Esophagus squamous epithelium (tissue), 4 donors: Measurements from ENCODE around the gene RPL18A.
"Not testable (repeated sequence)": the region's sequence is repeated elsewhere in the genome, so short reads cannot be mapped to it uniquely, and the experiment has no call there.

Experiments used
- POLR2A ChIP-seq, 4 donors: fragments of 450-650 bp; IDR thresholded peaks; one replicate each; pipeline ENCODE4 v1.6.1; 2017; ENCODE audit warnings: antibody characterized with exemption in 4 of 4, mild to moderate bottlenecking in 4 of 4, moderate library complexity in 3 of 4
- TF ChIP-seq, protein P1 (sequence below), 6 experiments: fragments of 450-650 bp in 4 of 6; fragments of 200-600 bp in 2 of 6; sonication (generic) in 2 of 6; IDR thresholded peaks; one replicate each; pipeline ENCODE4 v1.5.1; 2016 to 2019; ENCODE audit warnings: antibody characterized with exemption in 6 of 6, mild to moderate bottlenecking in 4 of 6, moderate library complexity in 4 of 6

DNA sequence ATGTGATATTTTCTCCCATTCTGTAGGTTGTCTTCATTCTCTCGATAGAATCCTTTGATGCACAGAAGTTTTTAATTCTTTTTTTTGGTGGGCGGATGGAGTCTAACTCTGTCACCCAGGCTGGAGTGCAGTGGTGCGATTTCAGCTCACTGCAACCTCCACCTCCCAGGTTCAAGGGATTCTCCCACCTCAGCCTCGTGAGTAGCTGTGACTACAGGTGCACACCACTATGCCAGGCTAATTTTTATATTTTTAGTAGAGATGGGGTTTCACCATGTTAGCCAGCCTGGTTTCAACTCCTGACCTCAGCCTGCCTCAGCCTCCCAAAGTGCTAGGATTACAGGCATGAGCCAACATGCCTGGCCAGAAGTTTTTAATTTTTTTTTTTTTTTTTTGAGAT is 27.5 kb downstream of the RPL18A start:
- TF ChIP-seq, protein P1, sequence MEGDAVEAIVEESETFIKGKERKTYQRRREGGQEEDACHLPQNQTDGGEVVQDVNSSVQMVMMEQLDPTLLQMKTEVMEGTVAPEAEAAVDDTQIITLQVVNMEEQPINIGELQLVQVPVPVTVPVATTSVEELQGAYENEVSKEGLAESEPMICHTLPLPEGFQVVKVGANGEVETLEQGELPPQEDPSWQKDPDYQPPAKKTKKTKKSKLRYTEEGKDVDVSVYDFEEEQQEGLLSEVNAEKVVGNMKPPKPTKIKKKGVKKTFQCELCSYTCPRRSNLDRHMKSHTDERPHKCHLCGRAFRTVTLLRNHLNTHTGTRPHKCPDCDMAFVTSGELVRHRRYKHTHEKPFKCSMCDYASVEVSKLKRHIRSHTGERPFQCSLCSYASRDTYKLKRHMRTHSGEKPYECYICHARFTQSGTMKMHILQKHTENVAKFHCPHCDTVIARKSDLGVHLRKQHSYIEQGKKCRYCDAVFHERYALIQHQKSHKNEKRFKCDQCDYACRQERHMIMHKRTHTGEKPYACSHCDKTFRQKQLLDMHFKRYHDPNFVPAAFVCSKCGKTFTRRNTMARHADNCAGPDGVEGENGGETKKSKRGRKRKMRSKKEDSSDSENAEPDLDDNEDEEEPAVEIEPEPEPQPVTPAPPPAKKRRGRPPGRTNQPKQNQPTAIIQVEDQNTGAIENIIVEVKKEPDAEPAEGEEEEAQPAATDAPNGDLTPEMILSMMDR (IDR thresholded peaks at IDR 0.05): not testable (repeated sequence)
- TF ChIP-seq POLR2A (IDR thresholded peaks at IDR 0.05): not testable (repeated sequence)
